Progenitor cell of endocrine pancreas (in vitro differentiated cells): ENCODE data around the gene KIF1A. TPM values are rescaled to one million over a fixed set of nuclear protein-coding genes. Genes with fewer than 3 reads are reported as not detected.

ENCODE experiments used
- DNase-seq: peaks from one replicate; pipeline ENCODE4 v3.0.0; 2021; ENCODE audit warnings: low spot score; ENCODE audit not compliant: unreplicated experiment
- H3K27ac Mint-ChIP-seq: 2 replicates; pipeline ENCODE4 v1.8.0; 2021; ENCODE audit warnings: mild to moderate bottlenecking, moderate library complexity, mixed read lengths
- H3K27me3 Mint-ChIP-seq: 2 replicates; pipeline ENCODE4 v1.8.0; 2021; ENCODE audit warnings: mixed read lengths
- H3K36me3 Mint-ChIP-seq: 2 replicates; pipeline ENCODE4 v1.8.0; 2022; ENCODE audit warnings: mixed read lengths; ENCODE audit not compliant: insufficient read depth
- H3K4me1 Mint-ChIP-seq: 2 replicates; pipeline ENCODE4 v1.8.0; 2021; ENCODE audit warnings: low read depth, mixed read lengths
- H3K4me3 Mint-ChIP-seq: 2 replicates; pipeline ENCODE4 v1.8.0; 2021; ENCODE audit warnings: low read depth, mild to moderate bottlenecking, moderate library complexity, mixed read lengths
- H3K9me3 Mint-ChIP-seq: 2 replicates; pipeline ENCODE4 v1.8.0; 2021; ENCODE audit warnings: low read depth, mixed read lengths
- CTCF ChIP-seq: fragments of 200-600 bp; sonication (generic); IDR thresholded peaks from one replicate; pipeline ENCODE4 v1.5.0; 2021; ENCODE audit warnings: antibody characterized with exemption, mild to moderate bottlenecking; ENCODE audit not compliant: unreplicated experiment
- total RNA-seq: library from RNA; stranded (reverse); gene quantifications from 2 replicates; pipeline ENCODE4 v1.2.1, GENCODE V29; 2021

Gene KIF1A
- total RNA-seq, 1 donor from 2014 or later = 132 TPM

GRCh38 chr2:240806459-240806858 lies 13.6 kb downstream of the KIF1A start:
- Mint-ChIP-seq H3K4me1 (peaks cover 4% of the 10 kb centered on the region), H3K9me3 (no peaks in the 10 kb centered on the region), H3K27me3 (no peaks in the 10 kb centered on the region), H3K4me3 (no peak overlapping the region), H3K36me3 (peaks cover 19% of the 10 kb centered on the region), H3K27ac (no peak overlapping the region)
- no peak for DNase-seq
- no peak for TF ChIP-seq CTCF

DNA sequence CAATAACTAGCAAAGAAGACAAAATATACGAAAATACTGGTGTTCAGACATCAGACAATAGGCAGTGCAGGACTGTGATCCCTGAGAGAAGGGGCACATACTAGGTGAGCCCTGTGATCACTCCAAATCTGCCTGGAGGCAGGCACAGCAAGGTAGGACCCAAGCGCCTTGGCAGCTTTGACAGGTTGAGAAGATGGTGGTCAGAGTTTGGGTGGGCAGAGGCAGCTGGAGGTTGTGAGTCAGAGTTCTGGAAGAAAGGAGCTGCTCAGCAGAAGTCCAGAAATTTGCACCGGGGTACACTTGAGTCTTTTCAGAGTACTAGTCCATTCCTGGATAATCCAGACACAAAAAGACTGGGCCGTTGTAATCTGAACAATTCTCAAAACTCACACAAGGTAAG lies 14.0 kb downstream of the KIF1A start:
- peaks cover 2% of the 10 kb centered on the region for H3K9me3 Mint-ChIP-seq
- TF ChIP-seq CTCF = no peak
- H3K36me3 Mint-ChIP-seq = peaks cover 18% of the 10 kb centered on the region
- peaks cover 4% of the 10 kb centered on the region for H3K4me1 Mint-ChIP-seq
- no peaks in the 10 kb centered on the region for H3K27me3 Mint-ChIP-seq
- DNase-seq = no peak
- H3K4me3 Mint-ChIP-seq = no peak overlapping the region
- no peak overlapping the region for H3K27ac Mint-ChIP-seq

GRCh38 chr2:240803191-240803590 lies 16.8 kb downstream of the KIF1A start:
- Mint-ChIP-seq H3K27me3 (no peaks in the 10 kb centered on the region), H3K36me3 (peaks cover 12% of the 10 kb centered on the region), H3K4me1 (peaks cover 9% of the 10 kb centered on the region), H3K27ac (no peak overlapping the region), H3K4me3 (no peak overlapping the region), H3K9me3 (peaks cover 3% of the 10 kb centered on the region)
- TF ChIP-seq CTCF = no peak
- DNase-seq = peak; percentile 5

DNA sequence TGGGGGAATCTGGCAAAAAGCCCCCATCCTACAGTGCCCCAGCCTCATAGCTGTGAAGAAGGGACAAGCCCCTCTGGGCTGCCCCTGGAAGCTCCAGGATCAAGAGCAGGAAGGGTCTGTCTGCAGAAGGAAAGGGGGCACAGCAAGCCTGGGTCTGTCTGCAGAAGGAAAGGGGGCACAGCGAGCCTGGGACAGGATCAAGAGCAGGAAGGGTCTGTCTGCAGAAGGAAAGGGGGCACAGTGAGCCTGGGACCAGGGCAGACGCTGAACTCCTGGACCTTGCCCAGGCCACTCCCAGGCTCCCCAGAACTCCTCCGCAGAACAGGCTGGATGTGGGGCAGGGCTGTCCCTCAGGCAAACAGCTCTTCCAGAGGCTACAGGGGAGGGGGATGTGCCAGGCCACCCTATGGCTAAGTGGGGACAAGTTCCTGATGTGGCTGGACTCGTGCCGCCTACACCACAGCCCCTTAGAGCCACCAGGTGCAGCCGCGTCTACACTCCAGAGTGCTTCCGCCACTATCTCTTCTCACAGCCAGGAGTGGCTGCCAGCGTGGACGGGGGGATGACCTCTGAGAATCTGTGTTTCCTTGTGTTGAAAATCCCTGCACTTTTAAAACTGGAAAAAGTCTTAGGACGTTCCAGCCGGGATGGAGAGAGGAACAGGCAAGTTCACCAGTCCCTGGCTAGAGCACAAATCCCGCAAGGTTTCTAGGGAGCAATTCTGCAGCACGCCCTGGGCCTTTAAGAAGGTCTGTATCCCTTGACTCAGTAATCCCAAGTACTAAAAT lies 20.8 kb downstream of the KIF1A start:
- TF ChIP-seq CTCF = no peak
- no peak overlapping the region for H3K27ac Mint-ChIP-seq
- no peak for DNase-seq
- no peaks in the 10 kb centered on the region for H3K27me3 Mint-ChIP-seq
- peaks cover 13% of the 10 kb centered on the region for H3K4me1 Mint-ChIP-seq
- peaks cover 3% of the 10 kb centered on the region for H3K9me3 Mint-ChIP-seq
- no peak overlapping the region for H3K4me3 Mint-ChIP-seq
- H3K36me3 Mint-ChIP-seq = peaks cover 17% of the 10 kb centered on the region

- DNase-seq = no peak
- Mint-ChIP-seq H3K36me3 (peaks cover 17% of the 10 kb centered on the region), H3K9me3 (peaks cover 3% of the 10 kb centered on the region), H3K27ac (no peak overlapping the region), H3K4me3 (no peak overlapping the region), H3K27me3 (no peaks in the 10 kb centered on the region), H3K4me1 (peaks cover 22% of the 10 kb centered on the region)
- no peak for TF ChIP-seq CTCF
These were observed 21.6 kb downstream of the KIF1A start for GRCh38 chr2:240798327-240798905.
